RWPE2 (cell line): ENCODE data around the gene LDLRAD4.

ENCODE experiments used
- ATAC-seq: fragments of 200-7000 bp; cut with Tn5 transposase; 3 replicates; pipeline ENCODE4 v1.9.1; 2021; ENCODE audit warnings: low read depth
- DNase-seq: peaks from one replicate; pipeline ENCODE4 v3.0.0-alpha.2; 2020; ENCODE audit warnings: low spot score
- H3K27ac ChIP-seq: fragments of 450-650 bp; 2 replicates; pipeline ENCODE4 v1.5.1; 2017; ENCODE audit warnings: mild to moderate bottlenecking; ENCODE audit not compliant: poor library complexity, severe bottlenecking
- H3K27me3 ChIP-seq: fragments of 250-450 bp; sonication (Bioruptor Pico); 2 replicates; pipeline ENCODE4 v1.5.1; 2021; ENCODE audit warnings: mild to moderate bottlenecking, moderate library complexity; ENCODE audit not compliant: insufficient read depth, poor library complexity, severe bottlenecking
- H3K36me3 ChIP-seq: fragments of 250-450 bp; sonication (Bioruptor Pico); 2 replicates; pipeline ENCODE4 v1.5.1; 2020; ENCODE audit warnings: low read depth, mild to moderate bottlenecking, moderate library complexity
- H3K4me1 ChIP-seq: fragments of 250-450 bp; sonication (Bioruptor Pico); 2 replicates; pipeline ENCODE4 v1.5.1; 2021; ENCODE audit warnings: mild to moderate bottlenecking, moderate library complexity; ENCODE audit not compliant: insufficient read depth, poor library complexity, severe bottlenecking
- H3K4me3 ChIP-seq: fragments of 250-450 bp; sonication (Bioruptor Pico); 2 replicates; pipeline ENCODE4 v1.5.1; 2021; ENCODE audit warnings: mild to moderate bottlenecking, moderate library complexity; ENCODE audit not compliant: severe bottlenecking
- H3K9me3 ChIP-seq: fragments of 250-450 bp; sonication (Bioruptor Pico); 2 replicates; pipeline ENCODE4 v1.5.1; 2021; ENCODE audit warnings: mild to moderate bottlenecking, moderate library complexity; ENCODE audit not compliant: severe bottlenecking
- CTCF ChIP-seq: fragments of 450-650 bp; IDR thresholded peaks from one replicate; pipeline ENCODE4 v1.5.1; 2017; ENCODE audit warnings: mild to moderate bottlenecking, moderate library complexity; ENCODE audit not compliant: poor library complexity, severe bottlenecking

The LDLRAD4 gene

GRCh38 chr18:13315000-13315399 lies 96.4 kb downstream of the LDLRAD4 start:
- Histone ChIP-seq H3K9me3 (no peaks in the 10 kb centered on the region), H3K27me3 (no peaks in the 10 kb centered on the region), H3K4me3 (no peak overlapping the region), H3K27ac (no peak overlapping the region), H3K4me1 (no peaks in the 10 kb centered on the region), H3K36me3 (no peaks in the 10 kb centered on the region)
- no peak for ATAC-seq
- no peak for TF ChIP-seq CTCF
- DNase-seq: no peak

GRCh38 chr18:13316063-13316462 lies 97.5 kb downstream of the LDLRAD4 start:
- DNase-seq (no peak), ATAC-seq (no peak)
- H3K27me3 ChIP-seq: no peaks in the 10 kb centered on the region
- H3K4me1 ChIP-seq: no peaks in the 10 kb centered on the region
- no peaks in the 10 kb centered on the region for H3K9me3 ChIP-seq
- H3K27ac ChIP-seq: no peak overlapping the region
- no peak overlapping the region for H3K4me3 ChIP-seq
- H3K36me3 ChIP-seq: no peaks in the 10 kb centered on the region
- no peak for TF ChIP-seq CTCF

- ATAC-seq (no peak), DNase-seq (no peak)
- H3K4me3 ChIP-seq: no peak overlapping the region
- H3K9me3 ChIP-seq: no peaks in the 10 kb centered on the region
- H3K27me3 ChIP-seq: no peaks in the 10 kb centered on the region
- H3K36me3 ChIP-seq: no peaks in the 10 kb centered on the region
- H3K4me1 ChIP-seq: no peaks in the 10 kb centered on the region
- H3K27ac ChIP-seq: no peak overlapping the region
- no peak for TF ChIP-seq CTCF
These were observed 99.2 kb downstream of the LDLRAD4 start for GRCh38 chr18:13317801-13318200.

DNA sequence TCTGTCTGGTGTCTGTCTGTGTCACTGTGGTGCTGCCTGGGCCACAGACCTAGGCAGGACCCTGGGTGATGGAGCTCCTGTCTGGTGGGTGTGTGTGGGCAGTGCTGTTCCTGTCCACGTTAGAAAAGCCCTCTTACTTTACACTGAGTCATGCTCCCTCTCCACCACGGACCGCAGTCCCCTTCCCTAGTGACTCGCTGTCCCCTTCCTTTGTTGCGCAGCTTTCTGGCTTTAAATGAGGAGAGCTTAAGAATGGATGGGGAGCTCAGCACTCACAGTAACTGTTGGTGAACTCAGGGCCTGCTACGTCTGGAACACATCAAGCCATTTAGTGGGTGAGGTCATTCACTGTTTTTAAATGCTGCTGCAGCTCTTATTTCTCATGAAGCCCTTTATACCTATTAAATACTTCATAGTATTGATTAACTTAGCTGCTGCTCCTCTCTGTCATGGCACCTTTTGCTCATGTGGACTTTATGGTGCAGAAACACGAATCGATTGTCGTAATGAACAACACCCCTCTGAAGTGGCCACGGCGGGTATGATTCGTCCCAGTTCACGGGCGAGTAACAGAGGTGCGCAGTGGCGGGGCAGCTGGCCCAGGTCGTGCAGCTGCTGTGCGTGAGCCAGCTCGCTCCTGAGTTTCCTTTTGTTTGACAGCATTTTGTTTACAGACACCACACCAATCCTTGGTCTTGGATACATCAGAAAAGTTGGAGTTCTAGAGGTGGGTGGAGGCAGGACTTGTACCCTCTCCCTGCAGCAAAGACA lies 100.4 kb downstream of the LDLRAD4 start:
- H3K36me3 ChIP-seq: no peaks in the 10 kb centered on the region

More for the DNA sequence above, 100.4 kb downstream of the LDLRAD4 start:
- no peak for TF ChIP-seq CTCF
- no peaks in the 10 kb centered on the region for H3K9me3 ChIP-seq
- H3K4me1 ChIP-seq: no peaks in the 10 kb centered on the region
- no peak for DNase-seq
- H3K4me3 ChIP-seq: no peak overlapping the region
- H3K27ac ChIP-seq: no peak overlapping the region
- ATAC-seq: no peak
- H3K27me3 ChIP-seq: no peaks in the 10 kb centered on the region
